ENCODE measurements around the gene GGTLC2. TPM values are rescaled to one million over a fixed set of nuclear protein-coding genes. Genes with fewer than 3 reads are reported as not detected.
"Not testable (repeated sequence)": the region's sequence is repeated elsewhere in the genome, so short reads cannot be mapped to it uniquely, and the experiment has no call there.

The GGTLC2 gene
- total and polyA plus RNA-seq, 3 experiments from 2014 or later = not detected

DNA sequence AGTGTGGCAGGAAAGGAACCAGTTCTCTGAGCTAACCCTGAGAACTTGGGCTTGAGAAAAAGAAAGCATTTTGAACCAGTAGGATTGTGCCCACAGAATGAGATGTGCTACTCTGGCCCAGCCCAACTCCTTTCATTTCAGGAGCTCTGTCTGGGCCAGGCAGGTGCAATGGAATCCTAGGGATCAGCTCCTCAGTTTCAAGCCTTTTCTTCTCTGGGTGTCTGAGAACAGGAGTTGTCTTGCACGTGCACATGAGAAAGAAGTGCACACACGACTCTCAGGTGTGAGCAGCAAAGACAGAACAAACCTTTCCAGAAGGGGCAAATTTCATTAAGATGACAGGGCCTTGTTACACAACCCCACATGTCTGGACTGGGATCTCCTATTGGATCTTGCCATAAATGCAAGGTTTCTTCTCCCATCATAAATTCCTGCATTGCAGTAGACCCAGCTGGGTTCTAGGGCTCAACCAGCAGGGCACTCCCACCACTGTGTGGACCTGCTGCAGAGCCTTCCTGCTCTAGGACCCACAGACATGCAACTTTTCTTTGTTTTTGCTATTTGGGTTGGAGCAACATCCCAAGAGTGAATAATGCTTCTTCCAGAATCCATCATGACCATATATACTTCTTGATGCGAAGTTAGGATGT lies 24.5 kb upstream of the GGTLC2 start:
- no peak overlapping the region for H3K27ac ChIP-seq (ENCODE audit: low read depth, low read length)
- H3K9me3 ChIP-seq (ENCODE audit: low read length) = no peaks in the 10 kb centered on the region
- ChIA-PET POLR2A (interaction anchor here (0.6 kb wide), 1 partner anchor 1896 kb away, joined by 4 read pairs; no protein-coding TSS in a partner anchor), CTCF (interaction anchor here (1.6 kb wide), 1 partner anchor 32 kb away, joined by 4 read pairs; no protein-coding TSS in a partner anchor)
- H3K4me3 Mint-ChIP-seq = no peak overlapping the region
- DNase-seq = no peak
- peaks cover 0 to 13% of the 10 kb centered on the region in 2 donors for H3K27me3 Mint-ChIP-seq
- peaks cover 0 to 4% (median 3%) of the 10 kb centered on the region in 5 donors for H3K9me3 Mint-ChIP-seq
- H3K27me3 ChIP-seq (ENCODE audit: insufficient read depth, low read length, poor library complexity, severe bottlenecking) = no peaks in the 10 kb centered on the region
- H3K36me3 ChIP-seq (ENCODE audit: insufficient read depth, low read length) = no peaks in the 10 kb centered on the region
- H3K4me1 ChIP-seq (ENCODE audit: insufficient read depth, low read length) = no peaks in the 10 kb centered on the region
- H3K4me3 ChIP-seq (ENCODE audit: low read length) = no peak overlapping the region
- H3K4me1 Mint-ChIP-seq = peaks cover 10 to 11% (median 10%) of the 10 kb centered on the region in 3 donors
- peaks cover 0 to 4% (median 0%) of the 10 kb centered on the region in 3 donors for H3K36me3 Mint-ChIP-seq
- H3K27ac Mint-ChIP-seq = no peak overlapping the region

- H3K27ac Mint-ChIP-seq; CTCF ChIA-PET; H3K4me1 Mint-ChIP-seq; H3K4me3 Mint-ChIP-seq; DNase-seq; H3K36me3 ChIP-seq (ENCODE audit: insufficient read depth, low read length); H3K9me3 Mint-ChIP-seq; H3K27me3 ChIP-seq (ENCODE audit: insufficient read depth, low read length, poor library complexity, severe bottlenecking); H3K27ac ChIP-seq (ENCODE audit: low read depth, low read length); H3K36me3 Mint-ChIP-seq; H3K9me3 ChIP-seq (ENCODE audit: low read length); POLR2A ChIA-PET; H3K4me3 ChIP-seq (ENCODE audit: low read length); H3K27me3 Mint-ChIP-seq; H3K4me1 ChIP-seq (ENCODE audit: insufficient read depth, low read length): not testable (repeated sequence)
These were observed 15.6 kb upstream of the GGTLC2 start for GRCh38 chr22:22628546-22629495.

- H3K27me3 ChIP-seq (ENCODE audit: insufficient read depth, low read length, poor library complexity, severe bottlenecking); H3K36me3 Mint-ChIP-seq; H3K4me3 ChIP-seq (ENCODE audit: low read length); H3K36me3 ChIP-seq (ENCODE audit: insufficient read depth, low read length); H3K27ac Mint-ChIP-seq; DNase-seq; H3K4me1 Mint-ChIP-seq; H3K27me3 Mint-ChIP-seq; H3K9me3 Mint-ChIP-seq; H3K9me3 ChIP-seq (ENCODE audit: low read length); H3K4me1 ChIP-seq (ENCODE audit: insufficient read depth, low read length); CTCF ChIA-PET; H3K4me3 Mint-ChIP-seq; H3K27ac ChIP-seq (ENCODE audit: low read depth, low read length); POLR2A ChIA-PET: not testable (repeated sequence)
These were observed 13.2 kb upstream of the GGTLC2 start for GRCh38 chr22:22631223-22631652.

DNA sequence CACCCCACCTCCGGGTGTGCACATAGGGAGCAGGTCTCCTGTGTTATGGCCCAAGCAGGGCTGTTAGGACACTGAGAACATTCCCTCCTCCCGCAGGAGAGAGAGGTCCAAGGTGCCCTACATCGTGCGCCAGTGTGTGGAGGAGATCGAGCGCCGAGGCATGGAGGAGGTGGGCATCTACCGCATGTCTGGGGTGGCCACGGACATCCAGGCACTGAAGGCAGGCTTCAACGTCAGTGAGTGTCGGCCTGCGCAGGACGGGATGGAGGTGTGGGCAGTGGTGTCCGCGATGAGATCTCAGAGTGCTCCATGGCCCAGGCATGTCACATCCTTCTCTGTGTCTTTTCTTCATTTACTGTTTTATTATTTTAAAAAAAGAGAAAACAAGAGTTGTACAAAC lies 12.2 kb upstream of the GGTLC2 start:
- DNase-seq; H3K9me3 Mint-ChIP-seq; H3K9me3 ChIP-seq (ENCODE audit: low read length); H3K4me3 Mint-ChIP-seq; CTCF ChIA-PET; H3K27me3 Mint-ChIP-seq; H3K27ac Mint-ChIP-seq; H3K4me3 ChIP-seq (ENCODE audit: low read length); POLR2A ChIA-PET; H3K36me3 ChIP-seq (ENCODE audit: insufficient read depth, low read length); H3K27me3 ChIP-seq (ENCODE audit: insufficient read depth, low read length, poor library complexity, severe bottlenecking); H3K36me3 Mint-ChIP-seq; H3K4me1 ChIP-seq (ENCODE audit: insufficient read depth, low read length); H3K4me1 Mint-ChIP-seq; H3K27ac ChIP-seq (ENCODE audit: low read depth, low read length): not testable (repeated sequence)

GRCh38 chr22:22633533-22633932 lies 10.9 kb upstream of the GGTLC2 start:
- H3K4me3 ChIP-seq (ENCODE audit: low read length); H3K9me3 ChIP-seq (ENCODE audit: low read length); H3K36me3 ChIP-seq (ENCODE audit: insufficient read depth, low read length); H3K4me1 Mint-ChIP-seq; H3K4me3 Mint-ChIP-seq; H3K4me1 ChIP-seq (ENCODE audit: insufficient read depth, low read length); POLR2A ChIA-PET; H3K27ac ChIP-seq (ENCODE audit: low read depth, low read length); H3K36me3 Mint-ChIP-seq; DNase-seq; H3K27me3 ChIP-seq (ENCODE audit: insufficient read depth, low read length, poor library complexity, severe bottlenecking); H3K27me3 Mint-ChIP-seq; H3K27ac Mint-ChIP-seq; H3K9me3 Mint-ChIP-seq; CTCF ChIA-PET: not testable (repeated sequence)

DNA sequence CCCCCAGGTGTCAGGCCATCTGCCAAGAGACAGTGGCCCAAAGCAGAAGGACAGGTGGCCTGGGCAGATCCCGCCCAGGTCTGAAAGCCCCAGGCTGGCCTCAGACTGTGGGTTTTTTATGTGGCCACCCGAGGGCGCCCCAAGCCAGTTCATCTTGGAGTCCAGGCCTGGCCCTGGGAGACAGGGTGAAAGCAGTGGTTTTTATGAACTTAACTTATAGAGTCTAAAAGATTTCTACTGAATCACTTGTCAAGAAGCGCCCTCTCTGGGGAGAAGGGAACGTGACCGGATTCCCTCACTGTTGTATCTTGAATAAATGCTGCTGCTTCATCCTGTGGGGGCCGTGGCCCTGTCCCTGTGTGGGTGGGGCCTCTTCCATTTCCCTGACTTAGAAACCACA lies 8.2 kb upstream of the GGTLC2 start:
- H3K27ac ChIP-seq (ENCODE audit: low read depth, low read length); POLR2A ChIA-PET; H3K4me1 Mint-ChIP-seq; DNase-seq; H3K4me3 Mint-ChIP-seq; H3K4me3 ChIP-seq (ENCODE audit: low read length); H3K9me3 Mint-ChIP-seq; H3K36me3 Mint-ChIP-seq; H3K27ac Mint-ChIP-seq; H3K27me3 Mint-ChIP-seq; H3K4me1 ChIP-seq (ENCODE audit: insufficient read depth, low read length); H3K36me3 ChIP-seq (ENCODE audit: insufficient read depth, low read length); H3K9me3 ChIP-seq (ENCODE audit: low read length); H3K27me3 ChIP-seq (ENCODE audit: insufficient read depth, low read length, poor library complexity, severe bottlenecking); CTCF ChIA-PET: not testable (repeated sequence)

- H3K4me3 ChIP-seq (ENCODE audit: low read length); CTCF ChIA-PET; H3K4me3 Mint-ChIP-seq; H3K4me1 ChIP-seq (ENCODE audit: insufficient read depth, low read length); H3K27ac ChIP-seq (ENCODE audit: low read depth, low read length); H3K4me1 Mint-ChIP-seq; H3K36me3 ChIP-seq (ENCODE audit: insufficient read depth, low read length); H3K9me3 Mint-ChIP-seq; H3K9me3 ChIP-seq (ENCODE audit: low read length); H3K27me3 ChIP-seq (ENCODE audit: insufficient read depth, low read length, poor library complexity, severe bottlenecking); H3K27ac Mint-ChIP-seq; H3K36me3 Mint-ChIP-seq; DNase-seq; POLR2A ChIA-PET; H3K27me3 Mint-ChIP-seq: not testable (repeated sequence)
These were observed 6.1 kb upstream of the GGTLC2 start for GRCh38 chr22:22638313-22638712.

DNA sequence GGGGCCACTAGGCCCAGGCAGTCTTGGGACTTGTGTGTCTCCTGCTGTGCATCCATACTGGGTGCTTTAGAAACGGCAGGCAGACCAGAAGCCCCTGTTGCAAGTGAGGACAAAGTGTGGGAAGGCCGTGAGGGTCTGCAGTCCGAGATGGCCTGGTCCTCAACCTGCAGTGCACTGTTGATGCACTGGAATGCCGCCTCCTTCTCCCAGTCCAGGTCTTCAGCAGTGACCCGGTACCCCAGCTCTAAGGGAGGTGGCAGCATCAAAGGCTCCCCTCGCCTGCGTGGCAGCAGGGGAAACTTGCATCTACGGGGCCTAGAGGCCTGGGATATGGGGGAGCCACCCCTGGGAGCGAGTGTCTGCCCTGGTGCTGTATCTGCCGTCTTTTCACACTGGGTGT lies 2.2 kb upstream of the GGTLC2 start:
- H3K9me3 Mint-ChIP-seq; H3K4me3 ChIP-seq (ENCODE audit: low read length); H3K27ac ChIP-seq (ENCODE audit: low read depth, low read length); H3K27ac Mint-ChIP-seq; H3K4me3 Mint-ChIP-seq; H3K27me3 Mint-ChIP-seq; H3K9me3 ChIP-seq (ENCODE audit: low read length); DNase-seq; CTCF ChIA-PET; H3K4me1 Mint-ChIP-seq; H3K27me3 ChIP-seq (ENCODE audit: insufficient read depth, low read length, poor library complexity, severe bottlenecking); H3K4me1 ChIP-seq (ENCODE audit: insufficient read depth, low read length); H3K36me3 Mint-ChIP-seq; POLR2A ChIA-PET; H3K36me3 ChIP-seq (ENCODE audit: insufficient read depth, low read length): not testable (repeated sequence)
